ENCODE results near the gene CRY1.

The CRY1 gene

DNA sequence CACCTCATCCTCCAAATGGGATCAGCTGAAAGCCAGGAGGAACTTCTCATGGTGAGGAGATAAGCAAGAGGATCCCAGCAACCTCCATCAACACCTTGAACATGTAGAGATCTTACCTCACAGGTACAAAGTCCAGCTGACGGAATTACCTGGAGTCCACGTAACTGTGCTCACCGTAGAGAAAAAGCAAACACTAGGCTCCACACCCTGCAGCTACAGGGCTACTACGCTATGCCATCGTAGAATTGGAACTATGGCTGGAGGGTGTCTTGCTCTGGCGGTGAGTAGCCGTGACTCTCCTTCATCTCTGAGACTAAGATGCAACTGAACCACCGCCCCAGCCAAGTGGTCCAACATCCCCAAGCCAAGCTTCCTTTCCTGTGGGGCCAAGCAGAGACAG, 50.5 kb downstream of the CRY1 start:
- TF ChIP-seq, protein P1, sequence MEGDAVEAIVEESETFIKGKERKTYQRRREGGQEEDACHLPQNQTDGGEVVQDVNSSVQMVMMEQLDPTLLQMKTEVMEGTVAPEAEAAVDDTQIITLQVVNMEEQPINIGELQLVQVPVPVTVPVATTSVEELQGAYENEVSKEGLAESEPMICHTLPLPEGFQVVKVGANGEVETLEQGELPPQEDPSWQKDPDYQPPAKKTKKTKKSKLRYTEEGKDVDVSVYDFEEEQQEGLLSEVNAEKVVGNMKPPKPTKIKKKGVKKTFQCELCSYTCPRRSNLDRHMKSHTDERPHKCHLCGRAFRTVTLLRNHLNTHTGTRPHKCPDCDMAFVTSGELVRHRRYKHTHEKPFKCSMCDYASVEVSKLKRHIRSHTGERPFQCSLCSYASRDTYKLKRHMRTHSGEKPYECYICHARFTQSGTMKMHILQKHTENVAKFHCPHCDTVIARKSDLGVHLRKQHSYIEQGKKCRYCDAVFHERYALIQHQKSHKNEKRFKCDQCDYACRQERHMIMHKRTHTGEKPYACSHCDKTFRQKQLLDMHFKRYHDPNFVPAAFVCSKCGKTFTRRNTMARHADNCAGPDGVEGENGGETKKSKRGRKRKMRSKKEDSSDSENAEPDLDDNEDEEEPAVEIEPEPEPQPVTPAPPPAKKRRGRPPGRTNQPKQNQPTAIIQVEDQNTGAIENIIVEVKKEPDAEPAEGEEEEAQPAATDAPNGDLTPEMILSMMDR (IDR thresholded peaks at IDR 0.05; ENCODE audit: borderline replicate concordance, insufficient read depth, low read depth, low read length), result no peak
- no peak overlapping the region for H3K4me3 ChIP-seq (ENCODE audit: low read depth, low read length)

DNA sequence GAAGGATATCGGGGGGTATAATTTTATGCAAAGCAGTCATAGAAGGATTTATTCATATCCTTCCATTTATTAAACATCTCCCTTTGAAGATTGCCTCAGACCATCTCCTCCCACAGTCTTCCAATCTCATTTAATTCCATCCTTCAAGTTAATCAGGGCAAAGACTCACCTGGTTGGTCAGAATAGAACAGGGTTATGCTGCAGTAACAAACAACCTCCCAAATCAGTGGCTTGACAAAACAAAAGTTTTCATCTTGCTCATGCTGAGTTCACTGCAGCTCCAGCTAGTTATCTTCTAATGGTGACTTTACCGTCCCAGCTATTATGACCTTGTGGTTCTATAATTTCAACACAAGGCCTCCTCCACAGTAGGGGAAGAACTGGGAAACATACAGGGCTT, 57.6 kb downstream of the CRY1 start:
- TF ChIP-seq, protein P1 (IDR thresholded peaks at IDR 0.05; ENCODE audit: borderline replicate concordance, insufficient read depth, low read depth, low read length), result no peak
- no peak overlapping the region for H3K4me3 ChIP-seq (ENCODE audit: low read depth, low read length)

DNA sequence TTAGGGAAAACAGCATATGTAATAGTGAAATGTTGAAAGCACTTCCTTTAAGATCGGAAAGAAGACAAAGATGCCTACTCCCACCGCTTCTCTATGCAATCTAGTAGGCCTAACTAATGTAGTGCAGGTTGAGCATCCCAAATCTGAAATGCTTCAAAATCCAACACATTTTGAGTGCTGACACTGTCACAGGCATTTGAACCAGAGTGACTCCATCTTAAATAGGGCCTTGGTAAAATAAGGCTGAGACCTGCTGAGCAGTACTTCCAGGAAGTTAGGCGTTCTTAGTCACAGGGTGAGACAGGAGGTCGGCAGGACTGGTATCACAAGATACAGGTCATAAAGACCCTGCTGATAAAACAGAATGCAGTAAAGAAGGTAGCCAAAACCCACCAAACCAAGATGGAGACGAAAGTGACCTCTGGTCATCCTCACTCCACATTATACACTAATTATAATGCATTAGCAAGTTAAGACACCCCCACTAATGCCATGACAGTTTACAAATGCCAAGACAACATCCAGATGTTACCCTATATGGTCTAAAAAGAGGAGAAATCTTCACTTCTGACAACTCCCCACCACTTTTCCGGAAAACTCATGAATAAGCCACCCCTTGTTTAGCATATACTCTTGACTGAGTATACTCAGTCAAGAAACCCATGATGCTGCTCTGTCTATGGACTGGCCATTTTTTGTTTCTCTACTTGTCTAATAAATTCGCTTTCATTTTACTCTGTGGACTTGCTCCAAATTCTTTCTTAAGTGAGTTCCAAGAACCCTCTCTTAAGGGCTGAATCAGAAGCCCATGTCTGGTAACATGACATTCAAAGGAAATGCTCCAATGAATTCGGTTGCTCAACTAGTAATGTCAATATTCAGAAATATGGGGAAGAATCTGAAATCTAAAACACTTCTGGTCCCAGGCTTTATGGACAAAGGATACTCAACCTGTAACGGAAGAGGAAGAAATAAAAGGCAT, 59.3 kb downstream of the CRY1 start:
- H3K4me3 ChIP-seq (ENCODE audit: low read depth, low read length), result no peak overlapping the region
- TF ChIP-seq, protein P1 (IDR thresholded peaks at IDR 0.05; ENCODE audit: borderline replicate concordance, insufficient read depth, low read depth, low read length), result no peak

DNA sequence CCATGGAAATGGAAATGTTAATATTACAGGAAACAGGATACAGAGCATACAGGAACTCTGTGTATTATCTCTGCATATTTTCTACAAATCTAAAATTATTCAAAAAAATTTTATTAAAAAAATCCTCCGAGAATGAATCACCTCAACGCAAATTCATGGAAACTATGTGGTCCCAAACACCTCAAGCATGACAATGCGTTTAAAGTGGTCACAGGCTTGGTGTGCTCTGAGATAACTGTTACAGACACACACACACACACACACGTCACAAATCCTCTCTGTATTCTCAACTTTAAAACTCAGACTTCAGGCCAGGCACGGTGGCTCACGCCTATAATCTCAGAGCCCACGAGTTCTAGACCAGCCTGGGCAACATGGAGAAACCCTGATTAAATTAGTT, 61.1 kb downstream of the CRY1 start:
- TF ChIP-seq, protein P1 (IDR thresholded peaks at IDR 0.05; ENCODE audit: borderline replicate concordance, insufficient read depth, low read depth, low read length), result no peak
- no peak overlapping the region for H3K4me3 ChIP-seq (ENCODE audit: low read depth, low read length)

DNA sequence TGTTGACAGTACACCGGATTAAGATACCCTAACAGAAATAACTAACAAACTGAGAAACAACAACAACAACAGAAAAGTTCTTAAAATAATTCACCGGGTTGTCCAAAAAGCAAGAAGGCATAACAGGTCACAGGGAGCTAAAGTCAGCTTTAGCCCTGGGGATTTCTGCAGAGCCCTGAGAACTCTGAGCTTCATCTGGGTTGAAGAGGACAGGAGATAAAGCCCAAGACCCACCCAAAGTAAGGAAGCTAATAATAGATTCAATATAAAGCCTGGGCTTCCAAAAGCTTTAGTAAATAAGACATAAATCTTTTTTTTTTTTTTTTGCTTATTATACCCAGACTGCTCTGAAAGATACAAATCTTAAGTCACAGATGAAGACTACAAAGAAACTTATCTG, 62.3 kb downstream of the CRY1 start:
- TF ChIP-seq, protein P1 (IDR thresholded peaks at IDR 0.05; ENCODE audit: borderline replicate concordance, insufficient read depth, low read depth, low read length), result no peak
- no peak overlapping the region for H3K4me3 ChIP-seq (ENCODE audit: low read depth, low read length)

DNA sequence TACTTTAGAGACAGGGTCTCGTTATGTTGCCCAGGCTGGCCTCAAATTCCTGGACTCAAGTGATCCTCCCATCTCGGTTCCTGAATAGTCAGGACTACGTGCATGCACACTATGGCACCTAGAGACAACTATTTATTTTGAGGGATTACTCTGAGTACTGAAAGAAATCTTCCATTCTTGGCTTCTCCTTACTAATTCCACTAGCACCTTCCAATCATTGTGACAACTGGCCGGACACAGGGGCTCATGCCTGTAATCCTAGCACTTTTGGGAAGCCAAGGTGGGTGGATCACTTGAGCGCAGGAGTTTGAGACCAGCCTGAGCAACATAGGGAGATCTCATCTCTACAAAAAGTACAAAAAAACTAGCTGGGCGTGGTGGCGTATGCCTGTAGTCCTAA, 64.3 kb downstream of the CRY1 start:
- H3K4me3 ChIP-seq (ENCODE audit: low read depth, low read length), result no peak overlapping the region
- TF ChIP-seq, protein P1 (IDR thresholded peaks at IDR 0.05; ENCODE audit: borderline replicate concordance, insufficient read depth, low read depth, low read length), result no peak

DNA sequence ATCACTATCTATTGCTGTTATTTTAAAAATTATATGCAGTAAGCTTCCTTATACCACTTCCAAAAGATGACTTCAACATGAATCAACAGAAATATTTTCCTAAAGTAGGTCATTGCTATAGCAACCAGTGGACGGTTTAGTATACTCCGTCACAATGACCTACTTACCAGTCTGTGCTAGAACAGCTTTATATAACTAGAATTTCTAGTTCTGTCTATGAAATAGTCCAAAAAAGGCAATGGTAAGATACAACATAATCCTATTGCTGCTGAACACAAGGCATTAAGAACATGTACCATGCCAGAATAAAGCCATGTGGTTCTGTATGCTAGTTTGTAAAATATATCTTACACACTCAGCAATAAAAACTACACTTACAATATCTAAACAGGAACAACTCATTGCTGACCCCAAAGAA, 65.7 kb downstream of the CRY1 start:
- no peak overlapping the region for H3K4me3 ChIP-seq (ENCODE audit: low read depth, low read length)
- TF ChIP-seq, protein P1 (IDR thresholded peaks at IDR 0.05; ENCODE audit: borderline replicate concordance, insufficient read depth, low read depth, low read length), result no peak
